Uterus (tissue), 2 donors: ENCODE data around the gene THSD7B.

Source experiments
- CTCF ChIP-seq, 4 experiments: fragments of 200-600 bp in 2 of 4; fragments of 450-650 bp in 2 of 4; sonication (generic) in 2 of 4; IDR thresholded peaks; one replicate each; pipeline ENCODE4 v1.5.1; 2016 to 2019; ENCODE audit warnings: antibody characterized with exemption in 4 of 4, mild to moderate bottlenecking in 2 of 4, moderate library complexity in 1 of 4
- POLR2A ChIP-seq, 2 donors: fragments of 450-650 bp; IDR thresholded peaks; one replicate each; pipeline ENCODE4 v1.6.1; 2016; ENCODE audit warnings: antibody characterized with exemption in 2 of 2, mild to moderate bottlenecking in 1 of 2, moderate library complexity in 1 of 2

DNA sequence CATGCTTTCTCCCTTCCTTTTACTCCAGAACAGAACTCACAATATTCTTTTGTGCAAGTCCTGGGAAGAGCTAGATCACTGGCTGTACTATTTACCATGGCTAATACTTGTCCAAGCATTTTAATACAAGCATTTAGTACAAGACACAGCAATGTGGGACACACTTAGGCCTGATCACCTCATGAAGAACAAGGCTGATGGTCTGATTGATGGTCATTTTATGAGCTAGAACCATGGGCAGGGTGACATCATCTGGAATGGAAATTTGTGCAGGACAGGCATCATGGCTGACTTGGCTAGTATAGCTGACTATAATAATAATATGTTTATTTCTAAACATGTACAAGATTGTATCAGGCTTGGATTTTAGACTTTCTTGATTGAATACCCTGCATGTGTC lies 824.8 kb downstream of the THSD7B start:
- TF ChIP-seq CTCF (IDR thresholded peaks at IDR 0.05) (no peak), POLR2A (IDR thresholded peaks at IDR 0.05) (no peak)
